PC-9 (cell line): ENCODE measurements around the gene ABCA8.

Experiments used
- CTCF ChIP-seq: fragments of 200-600 bp; sonication (generic); conservative IDR thresholded peaks from 2 replicates; pipeline ENCODE4 v1.6.1; 2017; ENCODE audit warnings: mixed run types, antibody characterized with exemption, mild to moderate bottlenecking, moderate library complexity
- EZH2 ChIP-seq: fragments of 200-600 bp; sonication (generic); IDR thresholded peaks from 2 replicates; pipeline ENCODE4 v1.8.0; 2017; ENCODE audit warnings: antibody characterized with exemption, low read depth

DNA sequence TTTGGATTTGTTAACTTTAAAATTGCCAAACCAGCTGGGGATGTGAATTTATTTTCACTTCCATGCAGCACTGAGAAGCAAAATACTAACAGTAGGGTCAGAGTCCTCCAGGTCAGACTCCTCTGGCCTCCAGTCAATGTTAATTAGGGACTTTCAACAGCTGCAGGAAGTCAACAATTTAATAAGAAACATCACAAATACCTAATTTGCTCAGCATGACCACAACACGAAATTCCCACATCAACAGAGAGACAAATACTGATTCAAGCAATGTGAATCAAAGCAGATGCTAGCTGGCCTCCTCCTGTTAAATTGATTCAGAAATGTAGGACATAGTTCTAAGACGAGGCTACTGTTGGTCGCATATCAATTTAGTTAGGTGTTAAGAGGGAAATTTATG lies 111.7 kb downstream of the ABCA8 start:
- TF ChIP-seq CTCF (no peak), EZH2 (no peak)
